H9 (cell line): ENCODE data around the gene KIAA0825. TPM values are rescaled to one million over a fixed set of nuclear protein-coding genes. Genes with fewer than 3 reads are reported as not detected.

ENCODE experiments used
- DNase-seq: peaks from one replicate; pipeline ENCODE4 v3.0.0-alpha.2; 2017
- H2AFZ ChIP-seq: one replicate; pipeline ENCODE4 v1.6.1; 2013; ENCODE audit warnings: mild to moderate bottlenecking, low read length, control low read depth, moderate library complexity
- H2AK5ac ChIP-seq: 2 replicates; pipeline ENCODE4 v1.6.1; 2013; ENCODE audit warnings: low read length, control low read depth, mixed read lengths; ENCODE audit not compliant: insufficient read length
- H2BK120ac ChIP-seq: one replicate; pipeline ENCODE4 v1.6.1; 2013; ENCODE audit warnings: low read depth, mild to moderate bottlenecking, low read length, control low read depth, inconsistent platforms; ENCODE audit not compliant: poor library complexity, severe bottlenecking
- H2BK12ac ChIP-seq: 2 replicates; pipeline ENCODE4 v1.6.1; 2013; ENCODE audit warnings: low read length, control low read depth, mixed read lengths, low read depth; ENCODE audit not compliant: insufficient read length
- H2BK15ac ChIP-seq: 2 replicates; pipeline ENCODE4 v1.6.1; 2013; ENCODE audit warnings: low read depth, low read length, control low read depth
- H2BK20ac ChIP-seq: one replicate; pipeline ENCODE4 v1.6.1; 2013; ENCODE audit warnings: low read depth, mild to moderate bottlenecking, low read length, control low read depth, inconsistent platforms; ENCODE audit not compliant: poor library complexity, severe bottlenecking
- H2BK5ac ChIP-seq: 2 replicates; pipeline ENCODE4 v1.6.1; 2013; ENCODE audit warnings: low read length, control low read depth, mixed read lengths; ENCODE audit not compliant: insufficient read length
- H3K14ac ChIP-seq: 2 replicates; pipeline ENCODE4 v1.6.1; 2013; ENCODE audit warnings: low read length, control low read depth; ENCODE audit not compliant: insufficient read depth
- H3K18ac ChIP-seq: 2 replicates; pipeline ENCODE4 v1.6.1; 2013; ENCODE audit warnings: low read depth, mild to moderate bottlenecking, mixed read lengths, low read length, control low read depth; ENCODE audit not compliant: insufficient read length
- H3K23ac ChIP-seq: 2 replicates; pipeline ENCODE4 v1.6.1; 2013; ENCODE audit warnings: low read length, control low read depth, mixed read lengths, low read depth; ENCODE audit not compliant: insufficient read length
- H3K23me2 ChIP-seq: 2 replicates; pipeline ENCODE4 v1.6.1; 2013; ENCODE audit warnings: low read depth, mild to moderate bottlenecking, mixed read lengths, low read length, control low read depth; ENCODE audit not compliant: insufficient read length, poor library complexity, severe bottlenecking
- H3K27ac ChIP-seq: 2 replicates; pipeline ENCODE4 v1.5.1; 2013; ENCODE audit warnings: low read length, control low read depth, mixed read lengths, low read depth; ENCODE audit not compliant: insufficient read length
- H3K27me3 ChIP-seq: 2 replicates; pipeline ENCODE4 v1.6.1; 2013; ENCODE audit warnings: low read length, control low read depth, inconsistent platforms; ENCODE audit not compliant: insufficient read depth
- H3K4ac ChIP-seq: 2 replicates; pipeline ENCODE4 v1.6.1; 2013; ENCODE audit warnings: low read depth, mild to moderate bottlenecking, control low read depth, inconsistent platforms, low read length, moderate library complexity
- H3K4me1 ChIP-seq: 2 replicates; pipeline ENCODE4 v1.6.1; 2013; ENCODE audit warnings: low read length, control low read depth, inconsistent platforms; ENCODE audit not compliant: insufficient read depth
- H3K4me2 ChIP-seq: 2 replicates; pipeline ENCODE4 v1.6.1; 2013; ENCODE audit warnings: low read length, control low read depth, mixed read lengths; ENCODE audit not compliant: insufficient read length, insufficient read depth
- H3K56ac ChIP-seq: 2 replicates; pipeline ENCODE4 v1.6.1; 2013; ENCODE audit warnings: low read depth, mild to moderate bottlenecking, mixed read lengths, low read length, control low read depth; ENCODE audit not compliant: insufficient read length
- H3K79me1 ChIP-seq: 2 replicates; pipeline ENCODE4 v1.6.1; 2013; ENCODE audit warnings: low read depth, mild to moderate bottlenecking, moderate library complexity, low read length, control low read depth, inconsistent platforms; ENCODE audit not compliant: insufficient read depth, poor library complexity, severe bottlenecking
- H3K79me2 ChIP-seq: 2 replicates; pipeline ENCODE4 v1.6.1; 2013; ENCODE audit warnings: low read length, control low read depth, inconsistent platforms; ENCODE audit not compliant: insufficient read depth
- H3K9ac ChIP-seq: 2 replicates; pipeline ENCODE4 v1.6.1; 2013; ENCODE audit warnings: low read length, control low read depth, mixed read lengths; ENCODE audit not compliant: insufficient read length; ENCODE audit errors: extremely low read depth
- H3K9me3 ChIP-seq: one replicate; pipeline ENCODE4 v1.6.1; 2013; ENCODE audit warnings: low read depth, low read length, inconsistent platforms; ENCODE audit not compliant: control insufficient read depth
- H3T11ph ChIP-seq: one replicate; pipeline ENCODE4 v1.6.1; 2013; ENCODE audit warnings: mild to moderate bottlenecking, low read length, control low read depth, inconsistent platforms
- H4K20me1 ChIP-seq: one replicate; pipeline ENCODE4 v1.6.1; 2013; ENCODE audit not compliant: control insufficient read depth, insufficient read length, insufficient read depth
- H4K5ac ChIP-seq: 2 replicates; pipeline ENCODE4 v1.6.1; 2013; ENCODE audit warnings: low read depth, mild to moderate bottlenecking, mixed read lengths, low read length, control low read depth; ENCODE audit not compliant: insufficient read length
- H4K8ac ChIP-seq: replicated peaks from 2 replicates; pipeline ENCODE4 v1.6.1; 2013; ENCODE audit warnings: low read length, control low read depth, mixed read lengths, low read depth; ENCODE audit not compliant: insufficient read length
- H4K91ac ChIP-seq: 2 replicates; pipeline ENCODE4 v1.6.1; 2013; ENCODE audit warnings: low read depth, mild to moderate bottlenecking, moderate library complexity, mixed read lengths, low read length, control low read depth; ENCODE audit not compliant: insufficient read length
- H3K27ac Mint-ChIP-seq, 3 experiments: 2 replicates in 2 of 3; 3 replicates in 1 of 3; pipeline ENCODE4 v1.8.0; 2020 to 2021; ENCODE audit warnings: mixed read lengths in 3 of 3, mild to moderate bottlenecking in 1 of 3, moderate library complexity in 1 of 3
- H3K27me3 Mint-ChIP-seq: 2 replicates; pipeline ENCODE4 v1.8.0; 2021; ENCODE audit warnings: low read depth, mild to moderate bottlenecking, moderate library complexity, mixed read lengths
- H3K36me3 Mint-ChIP-seq, 3 experiments: 2 replicates in 2 of 3; 3 replicates in 1 of 3; pipeline ENCODE4 v1.8.0; 2020 to 2021; ENCODE audit warnings: low read depth in 3 of 3, mixed read lengths in 3 of 3; ENCODE audit not compliant: insufficient read depth in 1 of 3
- H3K4me1 Mint-ChIP-seq, 2 experiments: 2 replicates each; pipeline ENCODE4 v1.8.0; 2020; ENCODE audit warnings: mixed read lengths in 2 of 2
- H3K4me3 Mint-ChIP-seq, 2 experiments: 2 replicates in 1 of 2; 3 replicates in 1 of 2; pipeline ENCODE4 v1.8.0; 2020 to 2021; ENCODE audit warnings: mild to moderate bottlenecking in 2 of 2, mixed read lengths in 2 of 2, moderate library complexity in 1 of 2
- H3K9me3 Mint-ChIP-seq, 2 experiments: 2 replicates in 1 of 2; 3 replicates in 1 of 2; pipeline ENCODE4 v1.8.0; 2020; ENCODE audit warnings: mild to moderate bottlenecking in 2 of 2, mixed read lengths in 2 of 2, moderate library complexity in 1 of 2
- CTCF ChIP-seq: fragments of 200-600 bp; sonication (generic); conservative IDR thresholded peaks from 3 replicates; pipeline ENCODE4 v1.8.0; 2021; ENCODE audit warnings: antibody characterized with exemption, mild to moderate bottlenecking
- WGBS: extraction: QIAGEN DNeasy Blood & Tissue Kit; methylation state at CpG from one replicate; pipeline ENCODE4 v1.1.7; 2013; ENCODE audit warnings: missing lambda C conversion rate, low lambda C conversion rate, mixed read lengths; ENCODE audit not compliant: insufficient read length; ENCODE audit errors: extremely low coverage; 5-methylcytosine and 5-hydroxymethylcytosine counted together
- total RNA-seq: library from RNA; stranded (reverse); gene quantifications from 2 replicates; pipeline ENCODE4 v1.2.1, GENCODE V29; 2021

KIAA0825 gene
- total RNA-seq, 1 experiment from 2014 or later, result 1.8 TPM

- Histone ChIP-seq H3K27ac (no peak overlapping the region), H3K4me1 (peaks cover 5% of the 10 kb centered on the region; the same call in 1 of the 2 replicates), H3K23me2 (no peaks in the 10 kb centered on the region), H3K56ac (no peak overlapping the region), H3T11ph (no peak overlapping the region), H3K27me3 (no peaks in the 10 kb centered on the region), H3K9me3 (peaks cover 11% of the 10 kb centered on the region), H3K9ac (no peak overlapping the region), H3K14ac (no peak overlapping the region), H2AFZ (no peak overlapping the region), H2BK5ac (no peak overlapping the region), H4K91ac (no peak overlapping the region), H2BK120ac (no peak overlapping the region), H4K8ac (no peak overlapping the region), H3K23ac (no peak overlapping the region), H2AK5ac (no peak overlapping the region), H2BK20ac (no peak overlapping the region), H4K20me1 (no peaks in the 10 kb centered on the region), H2BK15ac (no peak overlapping the region), H3K79me2 (no peaks in the 10 kb centered on the region; the same call in 1 of the 2 replicates), H3K79me1 (no peaks in the 10 kb centered on the region), H2BK12ac (no peak overlapping the region), H3K18ac (no peak overlapping the region), H3K4ac (no peak overlapping the region), H4K5ac (no peak overlapping the region), H3K4me2 (no peak overlapping the region)
- no peak for DNase-seq
- peaks cover 17 to 26% of the 10 kb centered on the region in 2 experiments for H3K4me1 Mint-ChIP-seq
- TF ChIP-seq CTCF, result no peak
- no CpG with 5 or more reads among the region's 3 CpGs for WGBS
- H3K36me3 Mint-ChIP-seq, result peaks cover 12 to 30% (median 27%) of the 10 kb centered on the region in 3 experiments; a peak in 6 of 7 replicates
- H3K4me3 Mint-ChIP-seq, result no peak overlapping the region
- H3K9me3 Mint-ChIP-seq, result peaks cover 11 to 15% of the 10 kb centered on the region in 2 experiments
- H3K27ac Mint-ChIP-seq, result no peak overlapping the region
- no peaks in the 10 kb centered on the region for H3K27me3 Mint-ChIP-seq
These were observed 378.3 kb downstream of the KIAA0825 start for GRCh38 chr5:94240134-94240533.
